Osteoblast (primary cell): ENCODE results near the gene C16orf74. TPM values are rescaled to one million over a fixed set of nuclear protein-coding genes. Genes with fewer than 3 reads are reported as not detected.

Experiments
- DNase-seq: peaks from one replicate; pipeline ENCODE4 v3.0.0; 2011; ENCODE audit warnings: low spot score, mixed read lengths; ENCODE audit not compliant: insufficient read length; ENCODE audit errors: missing footprints
- H2AFZ ChIP-seq: 2 replicates; pipeline ENCODE4 v1.6.0; 2011; ENCODE audit warnings: mild to moderate bottlenecking, low read length
- H3K27ac ChIP-seq: 2 replicates; pipeline ENCODE4 v1.5.1; 2011; ENCODE audit warnings: mild to moderate bottlenecking, low read depth, low read length, moderate library complexity
- H3K27me3 ChIP-seq: 2 replicates; pipeline ENCODE4 v1.6.0; 2012; ENCODE audit warnings: mild to moderate bottlenecking, control low read depth, inconsistent platforms, low read length, moderate library complexity; ENCODE audit not compliant: insufficient read depth
- H3K36me3 ChIP-seq: 2 replicates; pipeline ENCODE4 v1.5.1; 2011; ENCODE audit warnings: mild to moderate bottlenecking, low read length, control low read depth, moderate library complexity; ENCODE audit not compliant: insufficient read depth
- H3K4me1 ChIP-seq: 2 replicates; pipeline ENCODE4 v1.5.1; 2011; ENCODE audit warnings: mild to moderate bottlenecking, low read length, control low read depth, moderate library complexity; ENCODE audit not compliant: insufficient read depth
- H3K4me2 ChIP-seq: 2 replicates; pipeline ENCODE4 v1.6.0; 2011; ENCODE audit warnings: mild to moderate bottlenecking, low read length; ENCODE audit not compliant: insufficient read depth
- H3K4me3 ChIP-seq: fragments of 200-600 bp; sonication (generic); 3 replicates; pipeline ENCODE4 v1.5.1; 2012; ENCODE audit warnings: mild to moderate bottlenecking, low read length, inconsistent platforms; ENCODE audit not compliant: insufficient read depth
- H3K79me2 ChIP-seq: 2 replicates; pipeline ENCODE4 v1.6.0; 2012; ENCODE audit warnings: mild to moderate bottlenecking, low read length, control low read depth, inconsistent platforms; ENCODE audit not compliant: insufficient read depth
- H3K9me3 ChIP-seq: 2 replicates; pipeline ENCODE4 v1.5.1; 2011; ENCODE audit warnings: low read depth, low read length, control low read depth
- H4K20me1 ChIP-seq: 2 replicates; pipeline ENCODE4 v1.6.0; 2012; ENCODE audit warnings: mild to moderate bottlenecking, low read length, control low read depth; ENCODE audit not compliant: insufficient read depth
- CTCF ChIP-seq: IDR thresholded peaks from 2 replicates; pipeline ENCODE4 v1.5.1; 2011; ENCODE audit warnings: mild to moderate bottlenecking, low read depth, low read length, moderate library complexity; ENCODE audit errors: extremely low read depth
- total RNA-seq: library from RNA; depleted of rRNA; stranded (reverse); fragments of >200 nt; gene quantifications from 2 replicates; pipeline ENCODE4 v1.2.3, GENCODE V29; 2012

C16orf74 gene
- total RNA-seq, 1 donor, result 0.72 TPM

GRCh38 chr16:85689285-85689949 lies 61.5 kb downstream of the C16orf74 start:
- Histone ChIP-seq H3K27me3 (peaks cover 5% of the 10 kb centered on the region), H3K4me2 (peak overlapping the region; percentile 87), H3K27ac (no peak overlapping the region), H2AFZ (peak overlapping the region; percentile 72), H3K9me3 (no peaks in the 10 kb centered on the region), H4K20me1 (no peaks in the 10 kb centered on the region), H3K36me3 (no peaks in the 10 kb centered on the region), H3K79me2 (peaks cover 2% of the 10 kb centered on the region), H3K4me3 (peak overlapping the region; percentile 61), H3K4me1 (peaks cover 5% of the 10 kb centered on the region)
- TF ChIP-seq CTCF, result no peak
- peak; percentile 74 for DNase-seq

DNA sequence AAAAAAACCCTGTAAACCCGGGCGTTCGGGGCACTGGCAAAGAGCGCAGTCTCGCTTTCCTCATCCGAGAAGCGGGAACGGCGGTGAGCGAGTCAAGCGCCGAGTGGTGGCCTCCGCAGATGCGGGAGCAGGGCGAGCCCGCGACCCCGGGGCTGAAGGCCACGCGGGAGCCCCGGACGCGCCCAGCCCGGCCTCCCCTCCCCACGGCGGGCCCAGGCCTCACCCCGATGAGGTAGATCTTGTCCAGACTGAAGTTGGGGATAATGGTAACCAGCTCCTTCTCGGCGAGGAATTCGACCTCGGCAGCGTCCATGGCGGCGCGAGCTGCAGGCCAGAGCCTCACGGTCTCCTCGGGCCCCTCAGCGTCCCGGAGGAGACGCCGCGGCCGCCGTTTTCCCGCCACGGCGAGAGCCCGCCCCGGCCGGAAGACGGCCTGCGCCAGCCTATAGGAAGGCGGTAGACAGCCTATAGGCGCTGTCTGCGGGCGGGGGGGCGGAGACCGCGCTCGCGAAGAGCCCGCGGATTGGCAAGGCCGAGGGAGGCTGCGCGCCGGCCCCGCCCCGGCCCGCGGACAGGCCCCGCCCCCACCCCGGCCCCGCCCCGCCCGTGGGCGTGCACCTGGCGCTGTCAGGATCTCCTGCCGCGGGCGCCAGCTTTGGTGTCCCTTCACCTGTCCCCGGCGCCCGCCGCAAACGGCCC lies 62.2 kb downstream of the C16orf74 start, which contains the start of gene GINS2:
Gene GINS2 (minus strand): TSS at position 369 of the 699 bp plus-strand sequence. CDS start 56 bp downstream, at position 313.
- no peak for TF ChIP-seq CTCF
- Histone ChIP-seq H3K27me3 (peaks cover 5% of the 10 kb centered on the region), H4K20me1 (no peaks in the 10 kb centered on the region), H3K4me3 (peak within 1 kb of the TSS; percentile 84), H3K27ac (no peak within 1 kb of the TSS), H3K4me1 (peaks cover 5% of the 10 kb centered on the region), H3K36me3 (no peaks in the 10 kb centered on the region), H2AFZ (peak within 1 kb of the TSS; percentile 82), H3K4me2 (peak within 1 kb of the TSS; percentile 93), H3K79me2 (peaks cover 2% of the 10 kb centered on the region), H3K9me3 (no peaks in the 10 kb centered on the region)
- peak; percentile 100 for DNase-seq

DNA sequence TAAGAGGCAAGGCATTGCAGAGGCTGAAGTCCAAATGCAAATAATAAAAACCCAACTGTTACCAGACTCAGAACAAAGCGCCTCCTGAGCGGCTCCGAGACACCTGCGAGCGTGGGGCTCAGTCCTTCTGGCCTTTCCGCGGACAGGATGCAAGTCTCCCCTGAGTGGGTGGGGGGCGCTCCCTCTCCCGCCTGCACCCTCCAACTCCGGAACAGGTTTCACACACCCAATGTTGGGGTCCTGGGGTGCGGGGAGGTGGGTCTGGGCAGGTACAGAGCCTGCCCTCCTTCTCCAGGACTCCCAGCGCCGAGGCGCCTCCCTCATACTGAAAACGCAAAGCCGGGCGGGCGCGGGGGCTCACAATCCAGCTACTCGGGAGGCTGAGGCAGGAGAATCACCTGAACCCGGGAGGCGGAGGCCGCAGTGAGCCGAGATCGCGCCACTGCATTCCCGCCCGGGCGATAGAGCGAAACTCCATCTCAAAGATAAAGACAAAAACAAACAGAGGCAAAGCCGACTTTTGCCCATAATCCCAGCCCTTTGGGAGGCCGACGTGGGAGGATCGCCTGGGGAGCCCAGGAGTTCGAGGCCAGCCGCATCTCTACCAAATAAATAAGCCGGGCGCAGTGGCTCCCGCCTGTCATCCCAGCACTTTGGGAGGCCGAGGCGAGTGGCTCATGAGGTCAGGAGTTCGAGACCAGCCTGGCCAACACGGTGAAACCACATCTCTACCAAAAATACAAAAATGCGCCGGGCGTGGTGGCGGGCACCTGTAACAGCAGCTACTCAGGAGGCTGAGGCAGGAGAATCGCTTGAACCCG lies 63.0 kb downstream of the C16orf74 start:
- Histone ChIP-seq H3K4me1 (peaks cover 5% of the 10 kb centered on the region), H3K9me3 (no peaks in the 10 kb centered on the region), H3K36me3 (no peaks in the 10 kb centered on the region), H3K27ac (no peak overlapping the region), H3K4me2 (peak overlapping the region; percentile 93), H3K4me3 (peak overlapping the region; percentile 84), H3K27me3 (peaks cover 5% of the 10 kb centered on the region), H2AFZ (peak overlapping the region; percentile 82), H4K20me1 (no peaks in the 10 kb centered on the region), H3K79me2 (peaks cover 2% of the 10 kb centered on the region)
- no peak for TF ChIP-seq CTCF
- peak; percentile 30 for DNase-seq
